Uterus (tissue), 2 donors: ENCODE results near the gene ZNF429.

Experiments used
- POLR2A ChIP-seq, 2 donors: fragments of 450-650 bp; IDR thresholded peaks; one replicate each; pipeline ENCODE4 v1.6.1; 2016; ENCODE audit warnings: antibody characterized with exemption in 2 of 2, mild to moderate bottlenecking in 1 of 2, moderate library complexity in 1 of 2
- TF ChIP-seq, protein P1 (sequence below), 4 experiments: fragments of 200-600 bp in 2 of 4; fragments of 450-650 bp in 2 of 4; sonication (generic) in 2 of 4; IDR thresholded peaks; one replicate each; pipeline ENCODE4 v1.5.1; 2016 to 2019; ENCODE audit warnings: antibody characterized with exemption in 4 of 4, mild to moderate bottlenecking in 2 of 4, moderate library complexity in 1 of 4

- TF ChIP-seq, protein P1, sequence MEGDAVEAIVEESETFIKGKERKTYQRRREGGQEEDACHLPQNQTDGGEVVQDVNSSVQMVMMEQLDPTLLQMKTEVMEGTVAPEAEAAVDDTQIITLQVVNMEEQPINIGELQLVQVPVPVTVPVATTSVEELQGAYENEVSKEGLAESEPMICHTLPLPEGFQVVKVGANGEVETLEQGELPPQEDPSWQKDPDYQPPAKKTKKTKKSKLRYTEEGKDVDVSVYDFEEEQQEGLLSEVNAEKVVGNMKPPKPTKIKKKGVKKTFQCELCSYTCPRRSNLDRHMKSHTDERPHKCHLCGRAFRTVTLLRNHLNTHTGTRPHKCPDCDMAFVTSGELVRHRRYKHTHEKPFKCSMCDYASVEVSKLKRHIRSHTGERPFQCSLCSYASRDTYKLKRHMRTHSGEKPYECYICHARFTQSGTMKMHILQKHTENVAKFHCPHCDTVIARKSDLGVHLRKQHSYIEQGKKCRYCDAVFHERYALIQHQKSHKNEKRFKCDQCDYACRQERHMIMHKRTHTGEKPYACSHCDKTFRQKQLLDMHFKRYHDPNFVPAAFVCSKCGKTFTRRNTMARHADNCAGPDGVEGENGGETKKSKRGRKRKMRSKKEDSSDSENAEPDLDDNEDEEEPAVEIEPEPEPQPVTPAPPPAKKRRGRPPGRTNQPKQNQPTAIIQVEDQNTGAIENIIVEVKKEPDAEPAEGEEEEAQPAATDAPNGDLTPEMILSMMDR (IDR thresholded peaks at IDR 0.05): no peak
- TF ChIP-seq POLR2A (IDR thresholded peaks at IDR 0.05): no peak
Observed at GRCh38 chr19:21472507-21472906, 32.9 kb upstream of the ZNF429 start.
